ENCODE results near the gene PAPPA2. TPM values are rescaled to one million over a fixed set of nuclear protein-coding genes. Genes with fewer than 3 reads are reported as not detected.

The PAPPA2 gene
- total and polyA plus RNA-seq, 2 of the 8 experiments (the other 6 are each of a cell fraction or from before 2014, with no cell fraction given), result 0.08 to 0.88 TPM

- Histone ChIP-seq H3K79me2 (ENCODE audit: control insufficient read depth in 1 of 2, insufficient read depth in 2 of 2, low read length in 2 of 2) (no peaks in the 10 kb centered on the region), H3K9me3 (ENCODE audit: insufficient read depth in 2 of 2, low read depth in 1 of 2, low read length in 1 of 2) (no peaks in the 10 kb centered on the region), H3K18ac (ENCODE audit: extremely low read depth, low read length) (no peak overlapping the region), H2BK20ac (ENCODE audit: low read length) (no peak overlapping the region), H3K23me2 (ENCODE audit: low read depth, low read length) (no peaks in the 10 kb centered on the region; the same call in 1 of the 2 replicates), H2BK15ac (ENCODE audit: low read length) (no peak overlapping the region), H3K4ac (replicated peaks; ENCODE audit: insufficient read length, low read depth, low read length) (no peak overlapping the region), H3K27me3 (replicated peaks in 1 of 4; ENCODE audit: control insufficient read depth in 3 of 4, extremely low read depth in 1 of 4, insufficient read depth in 3 of 4, low read length in 3 of 4) (no peaks in the 10 kb centered on the region), H2AK5ac (ENCODE audit: low read depth, low read length) (no peak overlapping the region), H3K4me2 (ENCODE audit: insufficient read depth in 1 of 2, low read depth in 2 of 2, low read length in 2 of 2) (no peak overlapping the region), H3K27ac (ENCODE audit: low read depth, low read length) (no peak overlapping the region), H3K79me1 (ENCODE audit: low read depth, low read length) (no peaks in the 10 kb centered on the region), H4K20me1 (replicated peaks in 1 of 2; ENCODE audit: control insufficient read depth in 1 of 2, insufficient read depth in 2 of 2, low read length in 2 of 2) (no peaks in the 10 kb centered on the region), H3K14ac (ENCODE audit: insufficient read length) (no peak overlapping the region), H4K8ac (ENCODE audit: extremely low read depth, insufficient read depth, low read length) (no peak overlapping the region), H3K36me3 (ENCODE audit: control insufficient read depth in 2 of 4, insufficient read depth in 4 of 4, low read length in 3 of 4) (no peaks in the 10 kb centered on the region), H3K4me1 (replicated peaks in 1 of 4; ENCODE audit: control insufficient read depth in 3 of 4, insufficient read depth in 4 of 4, low read length in 3 of 4) (no peaks in the 10 kb centered on the region), H4K5ac (ENCODE audit: insufficient read length, low read depth, low read length) (no peak overlapping the region), H2BK120ac (replicated peaks; ENCODE audit: low read depth, low read length) (no peak overlapping the region), H4K91ac (replicated peaks; ENCODE audit: insufficient read length, low read length) (no peak overlapping the region), H2BK12ac (ENCODE audit: low read depth, low read length) (no peak overlapping the region), H2AFZ (ENCODE audit: low read length) (no peak overlapping the region), H3K56ac (replicated peaks; ENCODE audit: insufficient read length, low read depth, low read length) (no peak overlapping the region), H3K23ac (ENCODE audit: insufficient read length) (no peak overlapping the region), H3K9ac (replicated peaks in 1 of 4; ENCODE audit: extremely low read depth in 1 of 4, low read depth in 3 of 4, low read length in 3 of 4) (no peak overlapping the region), H2BK5ac (ENCODE audit: low read depth, low read length) (no peak overlapping the region), H3K4me3 (ENCODE audit: extremely low read depth in 1 of 4, insufficient read depth in 2 of 4, low read depth in 3 of 4, low read length in 4 of 4) (no peak overlapping the region)
- ChIA-PET POLR2A (ENCODE audit: partially characterized antibody) (no interaction called here), CTCF (ENCODE audit: partially characterized antibody) (interaction anchor here (1.3 to 2.0 kb wide), 3 partner anchors 9 to 94 kb away, joined by 3 to 6 read pairs (median 4); no protein-coding TSS in a partner anchor)
- TF ChIP-seq RBBP5 (IDR thresholded peaks at IDR 0.05; ENCODE audit: borderline replicate concordance, low read depth, low read length), result no peak
- FAIRE-seq, result no peak
- no peak for DNase-seq (ENCODE audit: low read depth in 1 of 2, low spot score in 2 of 2)
- 74% methylated on average over 2 of the region's 2 CpGs; no CpG with 5 or more reads in 1 of the 2 experiments for WGBS, 2 experiments (ENCODE audit: extremely low coverage in 1 of 2, insufficient coverage in 1 of 2, insufficient read length in 1 of 2, insufficient replicate concordance in 2 of 2, low coverage in 1 of 2, low lambda C conversion rate in 2 of 2, missing lambda C conversion rate in 1 of 2)
Observed at GRCh38 chr1:176440176-176440575, 22.8 kb upstream of the PAPPA2 start.
